ENCODE results near the gene ARRDC1.
"Not testable (repeated sequence)": the region's sequence is repeated elsewhere in the genome, so short reads cannot be mapped to it uniquely, and the experiment has no call there.

The ARRDC1 gene

GRCh38 chr9:137612741-137613142, 7.3 kb downstream of the ARRDC1 start:
- no peak for DNase-seq (ENCODE audit: low read depth in 4 of 4, low spot score in 1 of 4)

- DNase-seq (ENCODE audit: low read depth in 4 of 4, low spot score in 1 of 4): no peak
These were observed 7.8 kb downstream of the ARRDC1 start for GRCh38 chr9:137613259-137613658.

GRCh38 chr9:137613738-137614523, 8.4 kb downstream of the ARRDC1 start:
- no peak for DNase-seq (ENCODE audit: low read depth in 4 of 4, low spot score in 1 of 4)

GRCh38 chr9:137614631-137615386, 9.3 kb downstream of the ARRDC1 start:
- no peak for DNase-seq (ENCODE audit: low read depth in 4 of 4, low spot score in 1 of 4)

GRCh38 chr9:137615387-137615871, 9.9 kb downstream of the ARRDC1 start:
- DNase-seq (ENCODE audit: low read depth in 4 of 4, low spot score in 1 of 4): no peak

GRCh38 chr9:137618105-137619067, 12.9 kb downstream of the ARRDC1 start, which contains the start of gene EHMT1:
TSS of gene EHMT1 (plus strand) at chr9:137619005. CDS start at chr9:137619029, 24 bp downstream.
- DNase-seq (ENCODE audit: low read depth in 4 of 4, low spot score in 1 of 4): peak; percentile 70 to 82 (median 76)

- DNase-seq (ENCODE audit: low read depth in 4 of 4, low spot score in 1 of 4): no peak
These were observed 14.0 kb downstream of the ARRDC1 start for GRCh38 chr9:137619240-137620047.

- DNase-seq (ENCODE audit: low read depth in 4 of 4, low spot score in 1 of 4): no peak
These were observed 14.5 kb downstream of the ARRDC1 start for GRCh38 chr9:137620048-137620405.

GRCh38 chr9:137620581-137620980, 15.1 kb downstream of the ARRDC1 start:
- no peak for DNase-seq (ENCODE audit: low read depth in 4 of 4, low spot score in 1 of 4)

GRCh38 chr9:137621131-137621757, 15.8 kb downstream of the ARRDC1 start:
- DNase-seq (ENCODE audit: low read depth in 4 of 4, low spot score in 1 of 4): no peak

GRCh38 chr9:137622211-137622610, 16.7 kb downstream of the ARRDC1 start:
- not testable (repeated sequence) for DNase-seq (ENCODE audit: low read depth in 4 of 4, low spot score in 1 of 4)

- no peak for DNase-seq (ENCODE audit: low read depth in 4 of 4, low spot score in 1 of 4)
These were observed 21.0 kb downstream of the ARRDC1 start for GRCh38 chr9:137626464-137626863.

GRCh38 chr9:137627406-137627805, 21.9 kb downstream of the ARRDC1 start:
- DNase-seq (ENCODE audit: low read depth in 4 of 4, low spot score in 1 of 4): not testable (repeated sequence)

- DNase-seq (ENCODE audit: low read depth in 4 of 4, low spot score in 1 of 4): no peak
These were observed 24.6 kb downstream of the ARRDC1 start for GRCh38 chr9:137630126-137630525.

GRCh38 chr9:137630679-137631078, 25.2 kb downstream of the ARRDC1 start:
- no peak for DNase-seq (ENCODE audit: low read depth in 4 of 4, low spot score in 1 of 4)

GRCh38 chr9:137631345-137632229, 26.1 kb downstream of the ARRDC1 start:
- DNase-seq (ENCODE audit: low read depth in 4 of 4, low spot score in 1 of 4): no peak

GRCh38 chr9:137632230-137633161, 27.0 kb downstream of the ARRDC1 start:
- no peak for DNase-seq (ENCODE audit: low read depth in 4 of 4, low spot score in 1 of 4)

- no peak for DNase-seq (ENCODE audit: low read depth in 4 of 4, low spot score in 1 of 4)
These were observed 28.5 kb downstream of the ARRDC1 start for GRCh38 chr9:137634016-137634415.

Measured in stimulated activated CD4-positive, alpha-beta T cell treated with anti-CD3 and anti-CD28 coated beads, Interleukin-1b, Interleukin-23, amount 100 ng/mL, for 24 hours (primary cell).